CD4-positive, alpha-beta T cell treated with Interleukin-4 for 1 hour (primary cell): ENCODE results near the gene ZC3H12C.
"Not testable (repeated sequence)": the region's sequence is repeated elsewhere in the genome, so short reads cannot be mapped to it uniquely, and the experiment has no call there.

Experiments used
- DNase-seq, 2 donors: peaks; one replicate each; pipeline ENCODE4 v3.0.0-alpha.2; 2020 to 2022

The ZC3H12C gene

DNA sequence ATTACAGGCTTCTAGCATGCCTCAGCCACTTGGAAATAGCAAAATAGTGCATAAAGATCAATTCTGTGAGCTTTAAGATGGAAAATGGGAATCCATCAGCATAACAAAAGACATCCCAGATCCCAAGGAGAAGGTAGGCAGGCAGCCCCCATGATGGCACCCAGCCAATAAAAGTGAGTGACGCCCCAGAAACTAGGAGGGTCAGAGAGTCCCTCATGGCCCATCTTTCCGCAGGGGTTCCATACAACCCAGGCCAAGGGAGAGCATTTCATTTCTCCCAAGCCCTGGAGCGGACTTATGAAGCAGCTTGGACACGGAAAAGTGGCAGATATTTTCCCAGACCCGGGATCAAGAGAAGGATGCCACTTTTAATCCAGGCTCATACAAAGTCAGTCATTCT, 93.3 kb downstream of the ZC3H12C start:
- DNase-seq = no peak

DNA sequence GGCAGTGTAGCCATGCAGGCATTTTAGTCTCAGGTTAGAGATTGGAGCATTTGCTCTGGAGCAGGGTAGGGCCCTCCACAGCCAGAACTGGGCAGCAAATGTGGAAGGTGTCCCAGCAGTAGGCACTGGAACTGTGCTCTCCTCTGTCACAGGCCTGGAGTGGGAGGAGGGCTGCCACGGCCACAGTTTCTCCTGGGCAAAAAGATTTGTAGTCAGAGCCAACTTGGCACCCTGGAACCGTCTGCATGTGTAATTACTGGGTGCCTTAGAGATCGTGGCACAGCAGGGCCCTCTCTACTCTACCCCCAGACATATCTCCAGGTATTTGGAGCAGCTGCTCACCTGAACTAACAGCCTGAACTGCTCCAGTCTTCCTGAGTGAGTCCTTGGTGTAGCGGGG, 93.7 kb downstream of the ZC3H12C start:
- DNase-seq = no peak

DNA sequence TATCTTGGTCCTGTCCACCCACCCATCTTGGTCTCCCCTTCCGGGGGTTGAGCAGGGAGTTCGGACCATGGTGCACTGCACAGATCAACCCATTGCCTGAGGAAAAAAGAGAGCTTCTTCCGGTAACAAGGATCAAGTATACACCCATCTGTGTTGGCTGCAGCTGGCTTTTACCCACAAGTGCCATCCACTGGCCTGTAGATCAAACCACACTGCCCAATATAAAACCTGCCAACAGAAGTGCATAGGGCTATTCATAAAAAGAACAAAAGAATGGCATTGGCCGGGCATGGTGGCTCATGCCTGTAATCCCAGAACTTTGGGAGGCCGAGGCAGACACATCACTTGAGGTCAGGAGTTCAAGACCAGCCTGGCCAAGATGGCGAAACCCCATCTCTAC, 94.5 kb downstream of the ZC3H12C start:
- DNase-seq = no peak

DNA sequence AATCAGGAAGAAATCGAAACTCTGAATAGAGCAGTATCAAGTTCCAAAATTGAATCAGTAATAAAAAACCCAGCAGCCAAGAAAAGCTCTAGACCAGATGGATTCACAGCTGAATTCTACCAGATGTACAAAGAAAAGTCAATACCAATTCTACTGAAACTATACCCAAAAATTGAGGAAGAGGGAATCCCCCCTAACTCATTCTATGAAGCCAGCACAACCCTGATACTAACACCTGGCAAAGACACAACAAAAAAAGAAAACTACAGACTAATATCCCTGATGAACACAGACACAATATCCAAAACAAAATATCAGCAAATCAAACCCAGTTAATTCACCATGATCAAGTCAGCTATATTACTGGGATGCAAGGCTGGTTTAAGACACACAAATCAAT, 97.7 kb downstream of the ZC3H12C start:
- DNase-seq = no peak

DNA sequence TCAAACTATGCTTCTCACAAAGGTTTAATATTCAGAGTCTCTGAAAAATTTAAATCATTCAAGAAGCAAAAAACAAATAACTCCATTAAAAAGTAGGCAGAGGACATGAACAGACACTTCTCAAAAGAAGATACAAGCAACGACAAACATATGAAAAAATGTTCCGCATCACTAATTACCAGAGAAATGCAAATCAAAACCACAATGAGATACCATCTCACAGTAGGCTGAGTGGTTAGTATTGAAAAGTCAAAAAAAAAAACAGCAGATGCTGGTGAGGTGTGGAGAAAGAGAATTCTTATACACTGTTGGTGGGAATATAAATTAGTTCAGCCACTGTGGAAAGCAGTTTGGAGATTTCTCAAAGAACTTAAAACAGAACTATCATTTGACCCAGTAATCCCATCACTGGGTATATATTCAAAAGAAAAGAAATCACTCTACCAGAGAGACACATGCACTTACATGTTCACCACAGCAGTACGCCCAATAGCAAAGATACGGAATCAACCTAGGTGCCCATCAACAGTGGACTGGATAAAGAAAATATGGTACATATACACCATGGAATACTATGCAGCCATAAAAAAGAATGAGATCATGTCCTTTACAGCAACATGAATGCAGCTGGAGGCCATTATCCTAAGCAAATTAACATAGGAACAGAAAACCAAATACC, 99.6 kb downstream of the ZC3H12C start:
- DNase-seq = peak in 1 of 2 donors; percentile 45

DNA sequence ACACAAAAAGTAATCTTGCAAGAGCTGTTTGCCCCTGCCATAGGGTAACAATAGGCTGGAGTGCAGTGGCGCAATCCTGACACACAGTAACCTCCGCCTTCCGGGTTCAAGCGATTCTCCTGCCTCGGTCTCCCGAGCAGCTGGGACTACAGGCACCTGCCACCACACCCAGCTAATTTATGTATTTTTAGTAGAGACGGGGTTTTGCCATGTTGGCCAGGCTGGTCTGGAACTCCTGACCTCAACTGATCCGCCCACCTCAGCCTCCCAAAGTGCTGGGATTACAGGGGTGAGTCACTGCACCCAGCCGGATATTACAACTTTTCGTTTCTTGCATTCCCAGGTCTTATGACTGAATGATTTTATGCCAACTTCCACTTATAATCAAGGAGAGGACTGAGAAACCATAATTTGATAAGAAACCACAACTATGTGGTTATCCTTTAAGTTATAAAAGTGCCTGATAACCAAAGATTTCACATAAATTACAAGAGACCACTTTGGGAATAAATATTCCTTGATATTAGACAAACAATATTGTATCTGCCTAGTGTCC, 101.1 kb downstream of the ZC3H12C start:
- not testable (repeated sequence) for DNase-seq

DNA sequence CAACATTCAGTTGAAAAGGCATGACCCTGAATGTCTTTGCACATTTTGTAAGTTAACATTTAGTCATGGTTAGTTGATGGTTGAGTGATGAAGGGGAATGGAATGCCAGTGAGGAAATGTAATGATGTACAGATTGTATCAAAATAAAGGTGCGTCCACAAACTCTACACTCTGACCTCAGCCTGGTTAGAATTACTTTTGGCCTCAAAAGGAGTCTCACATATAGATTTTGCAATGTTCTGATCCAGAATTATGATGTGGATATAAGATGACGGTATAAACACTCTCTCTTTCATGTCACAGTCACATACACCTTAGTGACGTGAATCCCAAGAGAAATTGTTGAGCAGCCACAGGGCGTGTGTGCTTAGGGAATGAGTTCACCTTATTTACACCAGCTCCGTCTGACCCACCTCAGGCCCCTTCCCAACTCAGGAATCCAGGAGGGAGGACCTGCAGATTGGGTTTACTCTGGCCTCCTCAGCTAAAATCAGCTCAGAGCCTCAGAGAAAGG, 103.1 kb downstream of the ZC3H12C start:
- no peak for DNase-seq

DNA sequence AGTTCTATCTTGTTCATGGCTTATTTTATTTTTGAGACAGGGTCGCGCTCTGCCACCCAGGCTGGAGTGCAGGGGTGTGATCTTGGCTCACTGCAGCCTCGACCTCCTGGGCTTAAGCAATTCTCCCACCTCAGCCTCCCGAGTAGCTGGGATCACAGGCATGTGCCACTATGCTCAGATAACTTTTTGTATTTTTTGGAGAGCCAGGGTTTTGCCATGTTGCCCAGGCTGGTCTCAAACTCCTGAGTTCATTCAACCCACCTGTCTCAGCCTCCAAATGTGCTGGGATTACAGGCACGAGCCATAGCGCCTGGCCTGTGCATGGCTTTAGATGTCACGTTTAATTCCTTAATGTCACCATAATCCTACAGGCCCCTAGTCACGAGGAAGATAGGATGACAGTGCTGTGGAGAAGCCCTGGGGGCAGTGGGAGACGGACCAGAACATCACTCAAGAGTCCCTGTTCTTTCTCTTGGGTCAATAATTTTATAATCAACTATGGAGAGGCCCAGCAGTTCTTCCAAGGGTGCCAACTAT, 103.8 kb downstream of the ZC3H12C start:
- DNase-seq = no peak

DNA sequence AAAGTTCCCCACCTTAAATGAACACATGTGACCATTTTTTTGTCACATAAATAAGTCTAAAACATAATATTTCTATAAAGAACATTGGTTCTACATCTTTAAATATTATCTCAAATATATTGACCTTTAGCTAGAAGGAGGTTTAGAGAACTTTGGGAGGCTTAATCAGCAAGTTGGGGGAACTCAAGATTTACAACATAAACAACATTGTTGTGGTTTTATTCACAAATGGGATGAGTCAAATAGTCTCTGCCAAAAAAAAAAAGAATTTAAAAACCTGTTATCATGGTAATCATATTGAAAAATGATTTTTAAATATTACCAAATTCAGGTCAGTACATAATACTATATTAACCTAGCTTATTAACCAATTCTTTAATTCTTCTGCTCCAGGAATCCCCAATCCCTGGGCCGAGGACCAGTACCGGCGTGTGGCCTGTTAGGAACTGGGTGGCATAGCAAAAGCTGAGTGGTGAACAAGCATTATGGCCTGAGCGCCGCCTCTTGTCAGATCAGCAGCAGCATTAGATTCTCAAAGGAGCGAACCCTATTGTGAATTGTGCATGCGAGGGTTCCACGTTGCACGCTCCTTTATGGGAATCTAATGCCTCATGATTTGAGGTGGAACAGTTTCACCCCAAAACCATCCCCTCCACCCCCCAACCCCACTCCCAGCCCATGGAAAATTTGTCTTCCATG, 105.0 kb downstream of the ZC3H12C start:
- DNase-seq = no peak

DNA sequence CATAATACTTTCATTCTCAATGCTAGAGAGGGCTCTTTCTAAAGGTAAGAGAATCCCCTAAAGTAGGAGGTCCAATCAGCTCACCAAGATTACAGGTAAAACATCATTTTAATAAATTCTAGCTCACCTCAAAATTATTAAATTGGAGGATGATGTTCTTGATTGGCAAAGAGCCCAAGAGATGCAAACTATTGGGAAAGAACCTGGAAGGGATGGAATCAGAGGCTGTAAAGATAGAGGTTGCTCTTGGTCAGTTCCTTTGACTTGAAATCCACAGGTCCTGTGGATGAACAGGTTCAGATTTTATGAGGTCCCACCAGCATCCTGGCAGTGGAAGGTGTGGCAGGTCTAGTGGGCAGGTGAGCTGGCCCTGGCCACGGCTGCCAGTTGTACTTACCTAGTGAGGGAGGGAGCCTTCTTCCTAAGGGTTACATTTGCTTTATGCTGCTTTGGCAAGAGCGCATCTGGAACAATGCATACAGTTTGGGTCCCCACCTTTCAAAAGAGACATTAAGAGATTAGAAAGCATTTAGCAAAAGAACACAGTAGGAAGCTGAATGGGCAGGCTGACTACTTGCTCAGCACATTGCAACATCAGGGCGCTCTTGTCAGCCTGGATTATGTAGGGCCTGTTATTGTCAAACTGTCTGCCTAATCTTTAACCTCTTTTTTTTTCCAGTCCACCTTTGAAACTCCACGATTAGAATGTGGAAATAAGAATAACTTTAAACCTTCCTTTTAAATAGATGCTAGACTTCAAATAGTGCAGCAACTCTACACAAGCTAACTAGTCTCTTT, 106.2 kb downstream of the ZC3H12C start:
- no peak for DNase-seq

DNA sequence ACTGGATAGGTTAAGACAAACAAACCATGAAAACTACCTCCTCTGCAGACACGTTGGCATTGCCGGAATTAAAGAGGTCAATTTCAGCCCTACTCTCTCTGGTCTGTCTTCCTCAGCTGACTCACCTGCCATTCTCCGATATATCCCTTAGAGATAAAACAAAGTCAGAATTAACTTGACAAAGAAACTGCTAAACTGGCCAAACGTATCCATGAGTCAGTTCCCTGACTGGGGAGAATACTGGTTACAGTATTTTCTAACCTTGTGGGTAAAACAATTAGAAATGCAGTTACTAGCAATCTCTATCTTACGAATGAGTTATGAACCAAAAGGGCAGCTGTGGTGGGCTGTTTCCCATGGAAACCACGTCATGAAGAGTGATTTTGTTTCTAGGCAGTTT, 107.0 kb downstream of the ZC3H12C start:
- no peak for DNase-seq

DNA sequence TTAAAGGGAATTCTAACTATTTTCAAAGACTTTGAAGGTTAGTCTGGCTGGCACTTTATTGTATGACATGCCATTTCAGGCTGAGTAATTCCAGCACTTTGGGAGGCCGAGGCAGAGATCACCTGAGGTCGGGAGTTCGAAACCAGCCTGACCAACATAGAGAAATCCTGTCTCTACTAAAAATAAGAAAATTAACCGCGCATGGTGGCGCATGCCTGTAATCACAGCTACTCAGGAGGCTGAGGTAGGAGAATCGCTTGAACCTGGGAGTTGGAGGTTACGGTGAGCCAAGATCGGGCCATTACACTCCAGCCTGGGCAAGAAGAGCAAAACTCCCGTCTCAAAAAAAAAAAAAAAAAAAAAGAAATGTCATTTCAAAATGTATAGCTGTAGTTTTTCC, 107.6 kb downstream of the ZC3H12C start:
- no peak for DNase-seq

DNA sequence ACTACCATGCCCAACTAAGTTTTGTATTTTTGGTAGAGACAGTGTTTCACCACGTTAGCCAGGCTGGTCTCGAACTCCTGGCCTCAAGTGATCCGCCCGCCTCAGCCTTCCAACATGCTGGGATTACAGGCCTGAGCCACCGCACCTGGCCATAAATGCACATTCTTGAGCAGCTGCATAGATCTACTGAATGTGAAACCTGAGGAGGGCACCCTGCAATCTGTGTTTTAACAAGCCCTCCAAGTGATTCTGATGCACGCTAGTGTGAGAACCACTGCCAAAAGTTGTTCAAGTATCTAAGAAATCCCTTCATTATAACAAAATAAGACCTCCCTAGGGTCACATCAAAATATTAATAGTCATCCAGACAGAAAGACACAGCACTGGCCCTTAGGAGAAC, 113.9 kb downstream of the ZC3H12C start:
- DNase-seq = no peak

DNA sequence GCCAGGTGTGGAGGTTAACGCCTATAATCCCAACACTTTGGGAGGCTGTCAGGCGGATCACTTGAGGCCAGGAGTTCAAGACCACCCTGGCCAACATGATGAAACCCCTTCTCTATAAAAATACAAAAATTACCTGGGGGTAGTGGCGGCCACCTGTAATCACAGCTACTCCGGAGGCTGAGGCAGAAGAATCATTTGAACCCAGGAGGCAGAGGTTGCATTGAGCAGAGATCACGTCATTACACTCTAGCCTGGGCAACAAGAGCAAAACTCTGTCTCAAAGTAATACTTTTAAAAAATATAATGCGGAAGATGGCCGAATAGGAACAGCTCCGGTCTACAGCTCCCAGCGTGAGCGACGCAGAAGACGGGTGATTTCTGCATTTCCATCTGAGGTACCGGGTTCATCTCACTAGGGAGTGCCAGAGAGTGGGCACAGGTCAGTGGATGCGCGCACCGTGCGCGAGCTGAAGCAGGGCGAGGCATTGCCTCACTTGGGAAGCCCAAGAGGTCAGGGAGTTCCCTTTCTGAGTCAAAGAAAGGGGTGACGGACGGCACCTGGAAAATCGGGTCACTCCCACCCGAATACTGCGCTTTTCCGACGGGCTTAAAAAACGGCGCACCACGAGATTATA, 115.6 kb downstream of the ZC3H12C start:
- peak in 1 of 2 donors; percentile 17 for DNase-seq

DNA sequence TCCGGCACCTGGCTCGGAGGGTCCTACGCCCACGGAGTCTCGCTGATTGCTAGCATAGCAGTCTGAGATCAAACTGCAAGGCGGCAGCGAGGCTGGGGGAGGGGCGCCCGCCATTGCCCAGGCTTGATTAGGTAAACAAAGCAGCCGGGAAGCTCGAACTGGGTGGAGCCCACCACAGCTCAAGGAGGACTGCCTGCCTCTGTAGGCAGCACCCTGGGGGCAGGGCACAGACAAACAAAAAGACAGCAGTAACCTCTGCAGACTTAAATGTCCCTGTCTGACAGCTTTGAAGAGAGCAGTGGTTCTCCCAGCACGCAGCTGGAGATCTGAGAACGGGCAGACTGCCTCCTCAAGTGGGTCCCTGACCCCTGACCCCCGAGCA, 116.1 kb downstream of the ZC3H12C start:
- DNase-seq = peak in 1 of 2 donors; percentile 7

DNA sequence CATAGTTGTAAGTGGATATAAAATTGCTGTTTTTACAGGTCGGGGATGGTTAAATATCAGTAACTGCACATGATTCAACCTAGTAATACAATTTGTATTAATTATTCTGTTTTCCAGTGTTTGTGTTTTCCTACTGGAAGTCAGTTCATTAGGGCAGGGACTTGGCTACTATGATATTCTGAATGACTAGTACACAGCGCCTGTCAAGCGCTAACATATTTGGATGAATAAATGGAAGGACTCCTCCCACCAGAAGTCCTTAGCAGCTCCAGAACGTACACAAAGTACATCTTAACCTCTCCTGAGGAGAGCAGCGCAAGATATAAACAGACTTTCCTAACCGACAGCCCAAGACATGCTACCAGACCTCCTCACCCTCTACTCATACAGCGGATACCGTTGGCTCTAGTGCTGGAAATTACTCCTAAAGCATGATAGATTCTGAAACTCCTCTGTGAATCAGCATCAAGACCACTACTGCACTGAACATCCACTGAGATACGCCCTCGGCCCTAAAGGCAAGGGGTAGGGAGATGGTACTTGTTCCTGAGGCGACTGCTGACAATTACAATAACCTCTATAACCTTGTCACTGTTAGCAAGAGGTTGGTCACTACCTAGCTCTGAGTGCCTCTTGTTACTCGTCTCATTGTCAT, 124.2 kb downstream of the ZC3H12C start:
- no peak for DNase-seq

DNA sequence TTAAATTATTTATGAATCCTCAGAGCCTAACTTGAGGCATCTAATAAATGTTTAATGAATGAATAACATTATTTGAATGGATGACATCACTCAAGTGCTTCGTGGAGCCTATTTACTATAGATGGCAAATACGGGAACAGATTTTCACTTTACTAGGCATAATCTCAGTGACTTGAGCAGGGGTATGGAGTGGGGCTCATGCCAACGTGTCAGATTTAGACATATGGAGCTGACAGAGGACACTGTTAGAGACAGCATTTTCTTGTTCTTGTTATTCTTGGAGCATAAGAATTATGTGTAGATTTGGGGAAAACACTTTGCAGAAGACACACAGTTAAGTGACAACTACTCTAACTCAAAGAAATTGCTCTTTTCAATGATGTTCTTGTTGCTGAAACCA, 124.7 kb downstream of the ZC3H12C start:
- DNase-seq = no peak

DNA sequence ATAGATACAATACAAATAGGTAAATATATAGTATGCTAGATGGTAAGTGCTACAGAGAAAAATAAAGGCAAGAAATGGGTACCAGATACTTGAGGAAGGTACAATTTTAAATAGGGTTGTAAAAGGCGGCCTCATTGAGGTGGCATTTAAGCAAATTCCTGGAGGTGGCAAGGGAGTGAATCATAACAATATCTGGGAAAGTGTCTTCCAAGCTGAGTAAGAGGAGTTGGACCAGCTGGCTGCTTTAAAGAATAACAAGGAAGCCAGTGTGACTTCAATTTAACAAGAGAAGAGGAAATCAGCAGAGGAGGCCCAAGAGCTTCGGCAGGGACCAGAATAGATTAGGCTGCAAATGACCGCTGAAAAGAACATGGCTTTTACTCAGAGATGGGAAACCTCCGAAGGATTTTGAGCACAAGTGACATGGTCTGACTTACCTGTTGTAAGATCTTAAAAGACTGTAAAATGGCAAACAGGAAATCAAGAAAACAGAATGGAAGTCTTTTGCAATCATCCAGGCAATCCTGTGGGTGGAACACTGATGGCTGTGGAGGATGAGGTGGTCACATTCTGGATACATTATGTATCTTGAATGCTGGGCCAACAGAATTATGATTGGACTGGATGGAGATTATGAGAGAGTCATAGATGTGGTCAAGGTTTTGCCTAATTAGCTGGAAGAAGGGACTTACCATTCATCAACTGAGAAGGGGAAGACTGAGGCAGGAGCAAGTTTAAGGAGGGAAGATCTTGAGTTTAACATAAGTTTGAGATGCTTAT, 126.0 kb downstream of the ZC3H12C start:
- DNase-seq = no peak
